K562 (cell line): Measurements from ENCODE around the gene ZNHIT1. TPM values are rescaled to one million over a fixed set of nuclear protein-coding genes. Genes with fewer than 3 reads are reported as not detected.
A peak's percentile ranks its signal among the peaks of the same experiment; 100 is the strongest.

ENCODE experiments used
- BCOR ChIP-seq: fragments of 450-650 bp; IDR thresholded peaks from 2 replicates; pipeline ENCODE4 v1.6.1; 2016
- BRCA1 ChIP-seq, 2 experiments: fragments of 450-650 bp in 1 of 2; sonication (generic) in 1 of 2; formaldehyde crosslinking in 1 of 2; IDR thresholded peaks; 2 replicates each; pipeline versions ENCODE4 v1.5.0 to v1.6.1; 2017 to 2020; ENCODE audit warnings: mild to moderate bottlenecking in 1 of 2, missing genetic modification reagents in 1 of 2
- CHD2 ChIP-seq: IDR thresholded peaks from 2 replicates; pipeline ENCODE4 v1.6.1; 2011; ENCODE audit warnings: low read depth, low read length
- ELK3 ChIP-seq: fragments of 450-650 bp; formaldehyde crosslinking; IDR thresholded peaks from 2 replicates; pipeline ENCODE4 v1.4.0; 2020; ENCODE audit warnings: mild to moderate bottlenecking
- GMEB1 ChIP-seq: fragments of 250-450 bp; sonication (Bioruptor Pico); IDR thresholded peaks from 2 replicates; pipeline ENCODE4 v1.4.0; 2020; ENCODE audit warnings: mild to moderate bottlenecking
- HDAC2 ChIP-seq: fragments of 450-650 bp; IDR thresholded peaks from 2 replicates; pipeline ENCODE4 v1.6.1; 2016; ENCODE audit warnings: mild to moderate bottlenecking
- HMGN3 ChIP-seq: IDR thresholded peaks from 2 replicates; pipeline ENCODE4 v1.6.1; 2011; ENCODE audit warnings: borderline replicate concordance, low read depth, mild to moderate bottlenecking, mixed read lengths, low read length; ENCODE audit not compliant: insufficient read length; ENCODE audit errors: extremely low read depth
- IFI16 ChIP-seq: fragments of 250-450 bp; sonication (Bioruptor Pico); IDR thresholded peaks from 2 replicates; pipeline ENCODE4 v2.1.2; 2022; ENCODE audit warnings: mild to moderate bottlenecking, inconsistent platforms
- MEIS2 ChIP-seq: fragments of 450-650 bp; IDR thresholded peaks from 2 replicates; pipeline ENCODE4 v1.6.1; 2014; ENCODE audit warnings: mild to moderate bottlenecking; ENCODE audit not compliant: partially characterized antibody
- NR2C2 ChIP-seq, 2 experiments: fragments of 200-800 bp in 1 of 2; sonication (Bioruptor generic) in 1 of 2; sonication (generic) in 1 of 2; formaldehyde crosslinking in 1 of 2; IDR thresholded peaks; 2 replicates each; pipeline versions ENCODE4 v1.6.1 to v1.8.0; 2016 to 2022; ENCODE audit warnings: mild to moderate bottlenecking in 1 of 2, missing compliant biosample characterization in 1 of 2, missing genetic modification characterization in 1 of 2, missing genetic modification reagents in 1 of 2
- PBX2 ChIP-seq, 2 experiments: IDR thresholded peaks in 1 of 2; conservative IDR thresholded peaks in 1 of 2; 2 replicates each; pipeline ENCODE4 v1.6.1; 2016; ENCODE audit warnings: low read depth in 2 of 2, mild to moderate bottlenecking in 1 of 2, missing compliant biosample characterization in 1 of 2, missing genetic modification characterization in 1 of 2, moderate library complexity in 1 of 2
- POLR2AphosphoS2 ChIP-seq: IDR thresholded peaks from 2 replicates; pipeline ENCODE4 v1.6.1; 2012; ENCODE audit warnings: low read length, improper control_type of control experiment
- POLR2B ChIP-seq: fragments of 450-650 bp; IDR thresholded peaks from 2 replicates; pipeline ENCODE4 v1.6.1; 2018; ENCODE audit warnings: low read depth; ENCODE audit not compliant: partially characterized antibody
- POLR2G ChIP-seq: fragments of 200-400 bp; formaldehyde crosslinking; IDR thresholded peaks from 2 replicates; pipeline ENCODE4 v1.6.1; 2017; ENCODE audit warnings: low read depth, mild to moderate bottlenecking, antibody characterized with exemption, low read length, moderate library complexity
- SMC3 ChIP-seq: conservative IDR thresholded peaks from 2 replicates; pipeline ENCODE4 v1.6.1; 2011; ENCODE audit warnings: low read depth, low read length, improper control_type of control experiment; ENCODE audit not compliant: insufficient read depth
- SP1 ChIP-seq: sonication (generic); formaldehyde crosslinking; IDR thresholded peaks from 2 replicates; pipeline ENCODE4 v1.8.1; 2022; ENCODE audit warnings: mild to moderate bottlenecking, missing genetic modification reagents
- VEZF1 ChIP-seq: fragments of 200-800 bp; sonication (Bioruptor generic); IDR thresholded peaks from 2 replicates; pipeline ENCODE4 v1.6.1; 2017; ENCODE audit warnings: missing genetic modification characterization, missing compliant biosample characterization
- ZNF511 ChIP-seq: sonication (generic); formaldehyde crosslinking; IDR thresholded peaks from 2 replicates; pipeline ENCODE4 v1.8.0; 2022; ENCODE audit warnings: mild to moderate bottlenecking, missing genetic modification reagents
- ZNF76 ChIP-seq: fragments of 250-450 bp; sonication (Bioruptor Pico); IDR thresholded peaks from 2 replicates; pipeline ENCODE4 v1.4.0; 2020; ENCODE audit warnings: mild to moderate bottlenecking, moderate library complexity, borderline replicate concordance
- polyA plus RNA-seq, 8 experiments: library from polyadenylated mRNA; depleted of rRNA in 4 of 8; stranded (reverse) in 5 of 8; unstranded in 3 of 8; fragments of >200 nt; fragmentation: Nextera tagmentation in 2 of 8; fragmentation: Illumina TruSeq in 1 of 8; extraction: Ambion mirVana in 2 of 8; extraction: Trizol in 1 of 8; gene quantifications; 2 replicates each; pipeline versions ENCODE4 v1.2.1 to v1.2.3, GENCODE V29; 2011 to 2014; ENCODE audit warnings: inconsistent platforms in 1 of 8, missing spikeins in 1 of 8
- total RNA-seq, 7 experiments: library from RNA; depleted of rRNA in 6 of 7; stranded (reverse); fragments of >200 nt in 6 of 7; fragmentation: Illumina TruSeq in 2 of 7; extraction: Trizol in 2 of 7; gene quantifications; 2 replicates each; pipeline versions ENCODE4 v1.2.1 to v1.2.3, GENCODE V29; 2011 to 2021; ENCODE audit warnings: low replicate concordance in 1 of 7

The ZNHIT1 gene
- total and polyA plus RNA-seq, 9 of the 15 experiments (the other 6 are each of a cell fraction or from before 2014, with no cell fraction given), result 6.4 to 162 (median 70.1) TPM

- TF ChIP-seq CHD2 (no peak), HMGN3 (no peak), PBX2 (CRISPR knock-in tag; IDR thresholded peaks at IDR 0.05; ENCODE audit: low read depth) (no peak), PBX2 (tag; conservative IDR thresholded peaks at IDR 0.05; ENCODE audit: low read depth) (0 out of 2 replicates have a peak, but pooled peaks have one; percentile 32), VEZF1 (CRISPR knock-in tag) (0 out of 2 replicates have a peak, but pooled peaks have one; percentile 22), MEIS2 (peak; percentile 63), POLR2AphosphoS2 (no peak), ZNF76 (CRISPR knock-in tag) (no peak), BCOR (no peak), GMEB1 (CRISPR knock-in tag) (no peak), SP1 (CRISPR knock-in tag) (no peak), ELK3 (CRISPR knock-in tag) (no peak), POLR2B (no peak), HDAC2 (no peak), IFI16 (CRISPR knock-in tag) (no peak), ZNF511 (CRISPR knock-in tag) (no peak; the same call in 1 of the 2 replicates), SMC3 (no peak), NR2C2 (CRISPR knock-in tag; IDR thresholded peaks at IDR 0.05) (no peak), NR2C2 (tag; IDR thresholded peaks at IDR 0.05) (peak; percentile 52; the same call in 1 of the 2 replicates), BRCA1 (IDR thresholded peaks at IDR 0.05) (no peak), BRCA1 (CRISPR knock-in tag; IDR thresholded peaks at IDR 0.05) (no peak), POLR2G (no peak)
These were observed 16.9 kb upstream of the ZNHIT1 start, which contains the start of gene MOGAT3 (continued) for GRCh38 chr7:101200862-101201599.
